ENCODE measurements around the gene STAP2. TPM values are rescaled to one million over a fixed set of nuclear protein-coding genes. Genes with fewer than 3 reads are reported as not detected.

STAP2 gene
- total and polyA plus RNA-seq, 10 of the 15 experiments (the other 5 are each of a cell fraction or from before 2014, with no cell fraction given) = 0.84 to 22.4 (median 15.2) TPM

GRCh38 chr19:4354897-4355296 is 16.3 kb upstream of the STAP2 start:
- H3K27ac ChIP-seq (ENCODE audit: control insufficient read depth, insufficient read depth) = no peak overlapping the region
- no peak overlapping the region for H3K4me2 ChIP-seq (ENCODE audit: control insufficient read depth, insufficient read depth)
- intact Hi-C loops (cut with micrococcal nuclease; ENCODE audit: unreplicated experiment) = no loop called here
- ATAC-seq (no peak), FAIRE-seq (no peak), DNase-seq (ENCODE audit: low read depth, low spot score) (no peak)
- ChIA-PET POLR2A (interaction anchor here (0.6 to 1.1 kb wide), 3 partner anchors 11 to 1151 kb away, joined by 3 read pairs; no protein-coding TSS in a partner anchor), SMC1A (ENCODE audit: uncharacterized antibody, unreplicated experiment) (no interaction called here), RAD21 (ENCODE audit: unreplicated experiment) (no interaction called here), CTCF (interaction anchor here (1.1 to 3.8 kb wide), 3 partner anchors 12 to 87 kb away, joined by 3 to 78 read pairs (median 58); partner anchors contain the start of gene MPND)
- TF ChIP-seq BACH1 (IDR thresholded peaks at IDR 0.05; ENCODE audit: borderline replicate concordance) = no peak
- TF ChIP-seq, protein P1, sequence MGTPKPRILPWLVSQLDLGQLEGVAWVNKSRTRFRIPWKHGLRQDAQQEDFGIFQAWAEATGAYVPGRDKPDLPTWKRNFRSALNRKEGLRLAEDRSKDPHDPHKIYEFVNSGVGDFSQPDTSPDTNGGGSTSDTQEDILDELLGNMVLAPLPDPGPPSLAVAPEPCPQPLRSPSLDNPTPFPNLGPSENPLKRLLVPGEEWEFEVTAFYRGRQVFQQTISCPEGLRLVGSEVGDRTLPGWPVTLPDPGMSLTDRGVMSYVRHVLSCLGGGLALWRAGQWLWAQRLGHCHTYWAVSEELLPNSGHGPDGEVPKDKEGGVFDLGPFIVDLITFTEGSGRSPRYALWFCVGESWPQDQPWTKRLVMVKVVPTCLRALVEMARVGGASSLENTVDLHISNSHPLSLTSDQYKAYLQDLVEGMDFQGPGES (IDR thresholded peaks at IDR 0.05) = no peak
- TF ChIP-seq TCF12 (IDR thresholded peaks at IDR 0.05; ENCODE audit: low read depth, low read length) = no peak
- TF ChIP-seq ASH2L (IDR thresholded peaks at IDR 0.05; ENCODE audit: borderline replicate concordance, low read depth) = no peak
- no peak for TF ChIP-seq CHD4 (IDR thresholded peaks at IDR 0.05)
- no peaks in the 10 kb centered on the region for H3K4me1 ChIP-seq (ENCODE audit: control insufficient read depth, insufficient read depth, low read length)
- BruUV-seq (replicated peaks) = no TSS peak
- no peak overlapping the region for H3K9ac ChIP-seq (ENCODE audit: control insufficient read depth, insufficient read depth, low read length)
- no peaks in the 10 kb centered on the region for H3K9me3 ChIP-seq (replicated peaks; ENCODE audit: control insufficient read depth, insufficient read depth, low read length)
- H3K79me2 ChIP-seq (ENCODE audit: control insufficient read depth, insufficient read depth, low read length) = no peaks in the 10 kb centered on the region
- in situ Hi-C loops (cut with MboI) = loop anchor here (5.0 kb wide), 1 partner anchor 88 kb away; no protein-coding TSS in a partner anchor
- no peaks in the 10 kb centered on the region for H4K20me1 ChIP-seq (ENCODE audit: control insufficient read depth, insufficient read depth)
- no peak overlapping the region for H3K4me3 ChIP-seq
- no peak overlapping the region for H2AFZ ChIP-seq (ENCODE audit: control insufficient read depth, low read depth, low read length)
- no peaks in the 10 kb centered on the region for H3K27me3 ChIP-seq (replicated peaks in 1 of 2; ENCODE audit: control insufficient read depth in 2 of 2, insufficient read depth in 2 of 2, low read length in 1 of 2)
- H3K36me3 ChIP-seq (ENCODE audit: control insufficient read depth in 2 of 2, insufficient read depth in 2 of 2, low read length in 1 of 2) = peaks cover 6 to 13% of the 10 kb centered on the region in 2 experiments; a peak in 3 of 4 replicates
- WGBS (ENCODE audit: insufficient coverage, insufficient replicate concordance, low lambda C conversion rate, missing lambda C conversion rate) = 93% methylated on average over 11 of the region's 17 CpGs

DNA sequence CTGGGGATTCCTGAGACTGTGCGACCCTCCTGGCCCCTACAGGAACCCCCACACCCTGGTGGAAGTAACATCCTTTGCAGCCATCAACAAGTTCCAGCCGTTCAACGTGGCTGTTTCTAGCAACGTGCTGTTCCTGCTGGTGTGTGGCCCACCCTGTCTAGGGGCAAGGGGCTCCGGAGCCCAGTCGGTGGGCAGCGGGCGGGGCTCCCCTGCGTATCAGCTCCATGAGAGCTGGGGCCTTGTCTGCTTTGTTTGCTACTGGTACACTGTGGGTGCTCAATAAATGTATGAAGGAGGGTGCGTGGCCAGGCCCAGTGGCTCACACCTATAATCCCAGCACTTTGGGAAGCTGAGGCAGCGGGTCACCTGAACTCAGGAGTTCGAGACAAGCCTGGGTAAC is 15.7 kb upstream of the STAP2 start:
- Histone ChIP-seq H3K27ac (ENCODE audit: control insufficient read depth, insufficient read depth) (no peak overlapping the region), H3K4me3 (no peak overlapping the region), H3K9me3 (replicated peaks; ENCODE audit: control insufficient read depth, insufficient read depth, low read length) (no peaks in the 10 kb centered on the region), H3K36me3 (ENCODE audit: control insufficient read depth in 2 of 2, insufficient read depth in 2 of 2, low read length in 1 of 2) (peaks cover 2 to 9% of the 10 kb centered on the region in 2 experiments; a peak in 3 of 4 replicates), H3K27me3 (replicated peaks in 1 of 2; ENCODE audit: control insufficient read depth in 2 of 2, insufficient read depth in 2 of 2, low read length in 1 of 2) (no peaks in the 10 kb centered on the region), H3K4me2 (ENCODE audit: control insufficient read depth, insufficient read depth) (no peak overlapping the region), H3K4me1 (ENCODE audit: control insufficient read depth, insufficient read depth, low read length) (no peaks in the 10 kb centered on the region), H2AFZ (ENCODE audit: control insufficient read depth, low read depth, low read length) (no peak overlapping the region), H3K79me2 (ENCODE audit: control insufficient read depth, insufficient read depth, low read length) (no peaks in the 10 kb centered on the region), H3K9ac (ENCODE audit: control insufficient read depth, insufficient read depth, low read length) (no peak overlapping the region), H4K20me1 (ENCODE audit: control insufficient read depth, insufficient read depth) (no peaks in the 10 kb centered on the region)
- POLR2A ChIA-PET = interaction anchor here (1.1 kb wide), 1 partner anchor 11 kb away, joined by 3 read pairs; no protein-coding TSS in a partner anchor
- FAIRE-seq (no peak), ATAC-seq (no peak), DNase-seq (ENCODE audit: low read depth, low spot score) (no peak)
- BruUV-seq (replicated peaks) = no TSS peak
- CTCF ChIA-PET = interaction anchor here (1.1 to 3.8 kb wide), 4 partner anchors 11 to 87 kb away, joined by 3 to 78 read pairs (median 30); partner anchors contain the start of gene MPND
- intact Hi-C loops (cut with micrococcal nuclease; ENCODE audit: unreplicated experiment) = no loop called here
- in situ Hi-C loops (cut with MboI) = loop anchor here (5.0 kb wide), 1 partner anchor 87 kb away; no protein-coding TSS in a partner anchor
- RAD21 ChIA-PET (ENCODE audit: unreplicated experiment) = no interaction called here
- TF ChIP-seq POLR2A (IDR thresholded peaks at IDR 0.05; ENCODE audit: low read depth, low read length) (0 out of 2 replicates have a peak, but pooled peaks have one; percentile 35), ATF3 (IDR thresholded peaks at IDR 0.05; ENCODE audit: borderline replicate concordance, extremely low read depth, low read depth, low read length) (no peak)
- SMC1A ChIA-PET (ENCODE audit: uncharacterized antibody, unreplicated experiment) = no interaction called here
- WGBS (ENCODE audit: insufficient coverage, insufficient replicate concordance, low lambda C conversion rate, missing lambda C conversion rate) = 95% methylated on average over 12 of the region's 12 CpGs

Measured in GM12878 (cell line).